GM18511 (cell line): ENCODE results near the gene ATXN3.
"Not testable (repeated sequence)": the region's sequence is repeated elsewhere in the genome, so short reads cannot be mapped to it uniquely, and the experiment has no call there.

Source experiments
- ATAC-seq: cut with Tn5 transposase; IDR thresholded peaks from one replicate; pipeline ENCODE4 v1.9.1; 2021; ENCODE audit warnings: mild to moderate bottlenecking, moderate library complexity; ENCODE audit not compliant: unreplicated experiment

ATXN3 gene

DNA sequence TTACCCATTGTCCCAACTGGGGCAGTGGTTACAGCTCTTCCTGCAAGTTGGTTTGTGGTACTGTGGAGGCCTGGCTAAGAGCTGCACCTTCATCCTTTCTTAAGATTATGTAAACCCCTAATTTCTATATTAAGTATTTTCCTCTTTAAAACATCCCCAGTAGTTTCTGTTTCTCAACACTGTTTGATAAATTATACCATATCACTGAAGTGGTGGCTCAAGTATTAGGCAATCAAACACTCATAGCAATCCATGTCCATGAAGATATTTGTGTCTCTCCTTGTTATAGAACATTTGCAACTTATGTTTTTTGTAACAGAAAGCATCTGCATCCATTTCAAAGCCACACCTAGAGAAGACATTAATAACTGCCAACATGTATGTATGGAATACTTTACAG, 31.8 kb downstream of the ATXN3 start:
- ATAC-seq, result no peak

DNA sequence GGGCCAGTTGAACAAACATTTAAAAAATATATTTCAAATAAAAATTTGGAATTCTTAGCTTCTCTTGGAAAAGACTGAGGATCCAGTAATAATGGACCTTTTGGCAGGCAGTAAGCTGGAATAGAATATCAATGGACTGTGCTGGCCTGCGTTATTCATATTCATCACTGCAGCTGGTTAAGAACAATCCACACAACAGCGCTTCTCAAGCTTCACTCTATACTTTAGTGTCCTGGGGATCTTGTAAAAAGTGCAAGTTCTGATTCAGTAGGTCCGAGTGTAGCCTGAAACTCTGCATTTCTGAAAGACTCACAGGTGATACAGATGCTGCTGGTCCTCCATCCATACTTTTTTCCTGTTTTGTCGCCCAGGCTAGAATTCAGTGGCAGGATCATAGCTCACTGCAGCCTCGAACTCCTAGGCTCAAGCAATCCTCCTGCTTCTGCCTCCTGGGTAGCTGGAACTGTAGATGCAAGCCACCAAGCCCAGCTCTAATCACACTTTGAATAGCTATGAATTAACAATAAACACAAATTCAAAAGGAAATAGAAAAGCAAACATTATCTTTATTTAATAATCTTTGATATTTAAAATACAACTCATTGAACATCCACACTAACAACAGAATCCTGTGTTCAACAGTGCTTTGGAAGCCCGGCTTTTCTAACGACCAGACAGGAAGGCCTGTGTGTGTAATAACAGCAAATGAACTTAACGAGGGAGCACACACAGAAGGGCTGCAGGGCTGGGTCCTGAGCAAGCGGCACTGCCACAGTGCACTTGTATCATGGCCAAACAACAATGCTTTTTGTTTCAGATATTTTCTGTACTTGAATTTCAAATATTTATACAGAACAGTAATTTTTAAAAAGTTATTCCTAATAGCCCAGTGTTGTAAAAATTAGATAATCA, 48.1 kb downstream of the ATXN3 start:
- no peak for ATAC-seq

DNA sequence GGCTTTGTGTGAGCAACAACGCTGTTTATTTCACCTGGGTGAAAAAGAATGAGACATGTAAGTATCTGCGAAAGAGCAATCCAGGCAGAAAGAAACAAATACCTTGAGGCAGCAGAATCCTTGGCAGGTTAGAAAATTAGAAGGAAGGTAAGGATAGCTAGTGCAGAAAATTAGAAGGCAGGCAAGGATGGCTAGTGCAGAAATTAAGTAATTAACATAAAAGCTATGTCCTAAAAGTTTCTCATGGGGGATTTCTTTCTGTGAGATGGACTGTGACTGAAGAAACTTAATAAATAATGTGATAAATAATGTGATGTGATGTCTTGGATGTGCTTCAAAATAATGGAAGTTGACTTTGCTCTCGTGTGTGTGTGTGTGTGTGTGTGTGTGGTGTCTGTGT, 56.6 kb downstream of the ATXN3 start:
- no peak for ATAC-seq

DNA sequence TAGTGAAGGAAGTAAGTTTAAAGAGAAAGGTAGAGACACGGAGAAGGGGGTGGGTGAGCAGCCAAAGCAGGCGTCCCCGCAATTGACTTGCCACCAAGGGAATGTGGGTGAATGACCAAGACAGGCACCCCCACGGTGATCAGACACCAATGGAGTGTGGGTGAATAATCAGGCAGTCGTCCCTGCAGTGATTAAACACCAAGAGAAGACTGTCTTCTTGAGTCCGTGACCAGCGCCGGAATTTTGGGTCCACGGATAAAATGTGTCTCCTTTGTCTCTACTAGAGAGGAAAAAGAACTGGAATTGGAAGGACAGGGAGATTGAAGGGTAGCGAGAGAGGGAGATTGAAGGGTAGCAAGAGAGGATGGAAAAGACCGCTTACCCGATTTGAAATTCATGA, 57.2 kb downstream of the ATXN3 start:
- not testable (repeated sequence) for ATAC-seq

DNA sequence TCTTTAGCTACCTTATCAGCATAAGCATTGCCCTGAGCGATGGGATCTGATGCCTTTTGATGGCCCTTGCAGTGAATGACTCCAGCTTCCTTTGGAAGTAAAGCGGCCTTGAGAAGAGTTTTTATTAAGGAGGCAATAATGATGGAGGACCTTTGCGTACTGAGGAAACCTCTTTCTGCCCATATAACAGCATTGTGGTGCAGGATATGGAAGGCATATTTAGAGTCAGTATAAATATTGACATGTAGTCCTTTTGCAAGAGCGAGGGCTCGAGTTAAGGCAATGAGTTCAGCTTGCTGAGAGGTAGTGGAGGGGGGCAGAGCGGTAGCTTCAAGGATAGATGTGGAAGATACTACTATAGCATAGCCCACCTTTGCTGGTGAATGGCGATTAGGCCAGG, 60.5 kb downstream of the ATXN3 start:
- ATAC-seq, result not testable (repeated sequence)

DNA sequence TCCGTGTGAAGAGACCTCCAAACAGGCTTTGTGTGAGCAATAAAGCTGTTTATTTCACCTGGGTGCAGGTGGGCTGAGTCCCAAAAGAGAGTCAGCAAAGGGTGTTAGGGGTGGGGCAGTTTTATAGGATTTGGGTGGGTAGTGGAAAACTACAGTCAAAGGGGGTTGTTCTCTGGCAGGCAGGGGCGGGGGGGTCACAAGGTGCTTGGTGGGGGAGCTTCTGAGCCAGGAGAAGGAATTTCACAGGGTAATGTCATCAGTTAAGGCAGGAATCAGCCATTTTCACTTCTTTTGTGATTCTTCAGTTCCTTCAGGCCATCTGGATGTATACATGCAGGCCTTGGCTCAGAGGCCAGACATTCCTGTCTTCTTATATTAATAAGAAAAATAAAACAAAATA, 64.6 kb downstream of the ATXN3 start:
- ATAC-seq, result not testable (repeated sequence)

DNA sequence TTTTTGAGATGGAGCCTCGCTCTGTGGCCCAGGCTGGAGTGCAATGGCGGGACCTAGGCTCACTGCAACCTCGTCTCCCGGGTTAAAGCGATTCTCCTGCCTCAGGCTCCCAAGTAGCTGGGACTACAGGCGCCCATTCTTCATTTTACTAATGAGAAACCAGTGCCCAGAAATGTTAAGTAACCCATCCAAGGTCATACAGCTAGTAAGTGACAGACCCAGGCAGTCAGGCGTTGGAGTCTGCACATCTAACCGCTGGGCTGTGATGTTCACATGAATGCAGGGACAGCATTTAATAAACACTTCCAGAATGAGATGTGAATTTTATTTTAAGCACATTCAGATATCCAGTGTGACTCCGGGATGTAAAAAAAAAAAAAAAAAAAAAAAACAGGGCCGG, 65.2 kb downstream of the ATXN3 start:
- no peak for ATAC-seq

DNA sequence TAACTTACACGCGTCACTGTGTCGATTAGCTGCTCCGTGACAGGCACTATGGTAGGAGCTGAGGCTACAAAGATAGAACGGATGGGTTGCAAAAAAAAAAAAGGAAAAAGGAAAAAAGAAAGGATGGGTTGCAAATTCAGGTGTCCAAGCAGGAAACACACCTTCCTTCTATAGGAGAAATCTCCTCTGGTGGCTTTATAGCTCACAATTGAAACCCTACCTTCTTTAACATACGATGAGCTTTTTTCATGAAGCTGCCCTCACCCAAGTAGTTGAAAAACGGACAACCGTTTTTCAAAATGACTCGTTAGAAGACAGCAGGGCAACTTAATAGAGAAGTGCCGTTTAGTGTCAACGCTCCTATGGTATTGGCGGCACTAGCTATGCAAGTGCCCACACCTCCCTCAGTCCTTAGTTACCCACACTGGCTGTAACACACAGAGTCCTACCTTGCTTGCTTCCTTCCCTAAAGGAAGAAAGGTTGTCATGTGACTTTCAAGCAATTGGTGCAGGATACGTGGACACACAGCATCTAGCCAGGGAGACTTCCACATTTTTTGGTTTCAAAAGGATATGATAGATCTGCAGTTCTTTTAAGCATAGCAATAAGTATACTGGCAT, 65.8 kb downstream of the ATXN3 start:
- ATAC-seq, result peak; percentile 22

DNA sequence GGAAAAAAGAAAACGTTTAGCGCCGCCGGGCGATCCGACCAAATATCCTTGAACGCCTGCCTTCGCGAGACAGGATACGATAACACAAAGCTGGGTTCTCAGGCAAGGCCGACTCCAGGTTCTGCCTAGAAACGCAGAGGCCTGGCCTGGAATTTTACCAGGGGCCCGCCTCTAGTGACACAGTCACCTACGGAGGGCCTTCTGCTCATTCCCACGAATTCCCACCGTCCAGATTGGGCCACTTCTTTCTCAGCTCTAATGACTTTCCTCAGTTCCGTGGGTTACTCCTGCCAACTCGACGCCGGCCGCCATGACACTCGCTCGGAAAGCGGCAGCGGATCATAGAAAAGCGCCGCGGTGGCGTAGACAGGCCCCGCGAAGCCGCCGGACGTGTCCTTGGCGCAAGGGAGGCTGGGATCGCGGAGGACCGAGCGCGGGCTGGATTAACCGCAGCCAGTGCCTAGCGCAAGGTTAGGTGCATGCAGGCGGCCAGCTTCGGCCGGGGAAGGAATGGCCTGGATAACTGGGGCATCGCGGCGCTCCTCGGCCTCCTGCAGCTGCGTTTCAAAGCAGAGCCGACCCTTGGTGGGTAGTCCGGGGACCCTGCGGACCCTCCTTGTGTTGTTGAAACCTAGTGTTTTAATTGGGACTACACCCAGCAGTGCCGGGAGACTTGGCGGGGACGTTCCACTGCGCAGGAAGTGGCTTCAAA, 66.5 kb downstream of the ATXN3 start, which contains the start of gene TRIP11:
Gene TRIP11, minus strand, starts transcription at position 341 of the 712 bp plus-strand sequence. CDS start 374 bp downstream, outside the sequence.
- ATAC-seq, result peak; percentile 97

DNA sequence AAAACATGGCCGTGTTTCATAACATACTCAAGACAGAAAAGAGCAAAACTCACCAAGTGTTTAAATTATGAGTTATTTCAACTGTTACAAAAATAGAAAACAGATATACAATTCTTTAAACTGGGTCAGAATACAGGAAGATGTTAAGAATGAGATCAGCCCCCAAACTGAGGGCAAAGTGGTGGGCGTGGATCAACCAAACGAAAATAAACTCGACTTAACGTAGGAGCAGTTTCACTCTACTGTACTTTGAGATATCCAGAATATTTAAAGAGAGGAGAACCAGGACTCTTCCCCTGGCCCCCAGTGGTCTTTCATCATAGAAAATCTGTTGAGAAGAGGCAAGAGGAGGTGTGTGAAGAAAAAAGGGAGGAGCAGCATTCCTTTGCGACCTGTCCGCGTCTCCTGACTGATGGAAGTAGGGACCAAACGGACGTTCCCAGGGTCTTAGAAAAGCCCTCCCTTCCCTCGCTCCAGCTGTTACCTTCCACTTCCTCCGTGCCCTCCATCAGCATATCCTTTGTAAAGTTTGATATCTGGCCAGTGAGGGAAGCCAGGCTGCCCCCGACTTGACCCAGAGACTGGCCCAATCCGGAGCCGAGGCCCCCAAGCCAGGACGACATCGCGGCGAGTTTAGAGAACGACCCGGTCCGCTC, 67.2 kb downstream of the ATXN3 start:
- peak; percentile 21 for ATAC-seq

DNA sequence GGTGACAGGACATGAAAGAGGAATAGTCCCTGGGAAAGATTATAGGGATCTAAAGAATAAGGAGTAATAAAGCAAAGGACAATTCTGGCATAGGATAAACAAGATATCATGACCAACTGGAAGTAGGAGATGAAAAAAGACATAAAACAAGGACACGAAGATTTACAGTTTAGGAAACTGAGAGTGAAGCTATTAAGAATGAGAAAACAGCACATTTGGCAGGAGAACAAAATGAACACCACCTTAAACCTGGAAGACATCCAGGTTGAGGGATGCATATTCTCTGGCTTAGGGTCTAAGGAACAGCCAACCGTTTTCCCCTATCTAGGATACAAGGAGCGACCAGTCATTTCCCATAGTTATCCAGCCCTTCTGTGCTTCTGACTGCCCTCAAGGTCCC, 68.4 kb downstream of the ATXN3 start:
- ATAC-seq, result no peak

DNA sequence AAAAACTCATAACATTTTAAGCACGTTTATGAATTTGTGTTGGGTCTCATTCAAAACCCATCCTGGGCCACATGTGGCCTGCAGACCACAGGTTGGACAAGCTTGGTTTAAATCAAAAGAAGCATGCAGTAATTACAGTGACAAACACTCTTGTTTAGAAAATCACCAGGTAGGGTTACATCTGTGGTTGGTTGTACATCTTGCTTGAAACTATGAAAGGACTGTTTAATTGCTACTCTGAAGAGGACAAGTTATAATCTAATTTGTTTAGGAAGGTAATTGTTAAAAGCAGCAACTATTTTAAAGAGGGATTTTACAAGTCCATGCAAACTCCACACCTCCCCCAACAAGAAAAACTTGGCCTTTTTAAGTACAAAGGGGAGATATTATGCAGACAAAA, 70.5 kb downstream of the ATXN3 start:
- no peak for ATAC-seq

DNA sequence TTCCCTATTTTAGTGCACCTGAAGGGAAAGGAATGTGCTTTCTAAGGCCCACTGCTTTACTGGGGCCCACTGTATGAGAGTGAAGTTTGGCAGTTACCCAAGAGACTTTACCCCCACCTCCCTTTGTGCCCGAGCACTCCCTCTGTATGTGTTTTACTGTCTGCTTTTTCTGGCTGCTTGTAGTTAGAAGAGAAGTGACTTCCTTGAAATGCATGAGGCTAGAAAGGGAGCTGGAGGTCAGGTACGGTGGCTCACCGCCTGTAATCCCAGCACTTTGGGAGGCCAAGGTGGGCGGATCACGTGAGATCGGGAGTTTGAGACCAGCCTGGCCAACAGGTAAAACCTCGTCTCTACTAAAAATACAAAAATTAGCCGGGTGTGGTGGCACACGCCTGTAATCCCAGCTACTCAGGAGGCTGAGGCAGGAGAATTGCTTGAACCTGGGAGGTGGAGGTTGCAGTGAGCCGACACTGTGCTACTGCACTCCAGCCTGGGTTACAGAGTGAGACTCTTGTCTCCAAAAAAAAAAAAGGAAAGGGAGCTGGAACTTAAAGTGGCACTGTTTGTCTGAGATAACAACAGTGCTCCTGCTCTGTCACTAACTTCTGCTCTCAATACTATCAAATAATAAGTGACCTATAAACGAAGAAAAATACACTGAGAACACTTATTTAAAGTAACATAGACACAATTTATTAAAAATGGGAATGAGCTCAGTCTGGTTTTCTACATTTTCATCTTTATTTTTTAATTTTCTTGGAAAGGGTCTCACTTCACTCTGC, 72.3 kb downstream of the ATXN3 start:
- ATAC-seq, result no peak

DNA sequence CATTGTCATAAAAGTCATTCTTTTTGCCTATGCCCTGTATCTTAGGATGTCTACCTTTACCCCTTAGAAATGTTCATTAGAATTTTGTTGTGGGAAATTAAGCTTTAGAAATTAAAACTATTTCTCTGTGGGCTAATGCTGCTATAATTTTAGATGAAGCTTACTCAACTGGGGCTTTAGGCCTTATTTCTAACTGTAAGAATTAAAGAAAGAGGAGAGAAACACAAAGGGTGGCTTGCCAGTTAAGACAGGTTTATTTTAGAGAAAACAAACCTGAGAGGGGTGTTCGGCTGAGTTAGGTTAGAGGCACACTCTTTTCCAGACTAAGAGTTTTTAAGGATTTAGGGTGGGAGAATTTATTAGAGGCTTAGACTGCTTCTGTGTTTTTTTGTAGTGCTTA, 72.9 kb downstream of the ATXN3 start:
- ATAC-seq, result no peak

DNA sequence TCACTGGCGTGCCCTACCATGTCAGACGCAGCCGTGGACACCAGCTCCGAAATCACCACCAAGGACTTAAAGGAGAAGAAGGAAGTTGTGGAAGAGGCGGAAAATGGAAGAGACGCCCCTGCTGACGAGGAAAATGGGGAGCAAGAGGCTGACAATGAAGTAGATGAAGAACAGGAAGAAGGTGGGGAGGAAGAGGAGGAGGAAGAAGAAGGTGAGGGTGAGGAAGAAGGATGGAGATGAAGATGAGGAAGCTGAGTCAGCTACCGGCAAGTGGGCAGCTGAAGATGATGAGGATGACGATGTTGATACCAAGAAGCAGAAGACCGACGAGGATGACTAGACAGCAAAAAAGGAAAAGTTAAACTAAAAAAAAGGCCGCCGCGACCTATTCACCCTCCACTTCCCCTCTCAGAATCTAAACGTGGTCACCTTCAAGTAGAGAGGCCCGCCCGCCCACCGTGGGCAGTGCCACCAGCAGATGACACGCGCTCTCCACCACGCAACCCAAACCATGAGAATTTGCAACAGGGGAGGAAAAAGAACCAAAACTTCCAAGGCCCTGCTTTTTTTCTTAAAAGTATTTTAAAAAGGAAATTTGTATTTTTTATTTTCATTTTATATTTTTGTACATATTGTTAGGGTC, 79.7 kb downstream of the ATXN3 start:
- no peak for ATAC-seq

DNA sequence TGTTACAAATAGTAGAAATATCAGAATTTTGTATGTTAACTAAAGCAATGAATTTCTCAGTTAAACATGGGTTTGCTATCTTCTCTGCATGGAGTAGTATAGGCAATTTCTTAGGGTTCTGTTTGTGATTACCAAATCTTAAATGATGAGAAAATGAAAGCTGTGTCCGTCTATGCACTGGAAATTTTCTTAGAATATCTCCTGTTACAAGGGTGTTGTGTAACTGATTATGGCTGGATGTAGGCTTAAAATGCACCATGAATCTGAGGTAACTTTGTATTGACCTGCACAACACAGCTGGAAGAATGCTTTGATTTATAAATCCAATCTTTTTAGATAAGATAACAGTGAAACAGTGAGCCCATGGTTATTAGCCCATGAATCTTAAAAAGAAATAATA, 84.3 kb downstream of the ATXN3 start:
- no peak for ATAC-seq

DNA sequence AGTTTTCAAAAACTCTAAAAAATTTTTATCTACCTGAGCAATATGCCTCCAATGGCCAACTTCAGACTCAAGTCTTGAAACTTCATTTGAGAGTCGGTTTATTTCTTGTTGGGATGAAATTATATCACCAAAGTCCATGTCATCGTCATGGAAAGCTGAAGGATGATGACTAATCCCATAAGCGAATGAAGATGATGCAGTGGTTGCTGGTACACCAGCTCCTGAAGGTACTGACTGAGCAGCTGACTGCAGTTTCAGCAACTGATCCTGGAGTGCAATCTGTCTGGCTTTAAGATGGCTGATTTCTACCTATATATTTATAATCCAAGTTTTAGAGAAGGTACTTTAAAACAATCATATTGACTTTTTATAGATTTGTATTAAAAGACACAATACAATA, 84.9 kb downstream of the ATXN3 start:
- no peak for ATAC-seq

DNA sequence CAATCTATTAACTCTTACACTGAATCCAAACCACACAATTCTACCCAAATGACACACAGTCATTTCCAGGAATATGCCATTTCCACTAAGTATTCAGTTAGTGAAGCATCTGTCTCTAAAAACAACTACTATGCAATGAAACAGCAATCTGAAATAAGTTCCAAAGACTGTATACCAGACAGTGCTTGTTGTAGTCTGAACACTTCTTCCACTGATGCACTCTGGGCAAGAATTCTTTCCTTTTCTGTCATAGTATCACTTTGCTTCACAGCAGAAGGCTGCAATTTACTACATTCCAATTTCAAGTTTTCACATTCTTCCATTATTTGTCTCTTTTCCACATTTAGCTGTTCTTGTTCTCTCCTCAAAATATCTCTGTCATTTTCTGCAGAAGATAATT, 92.3 kb downstream of the ATXN3 start:
- no peak for ATAC-seq

DNA sequence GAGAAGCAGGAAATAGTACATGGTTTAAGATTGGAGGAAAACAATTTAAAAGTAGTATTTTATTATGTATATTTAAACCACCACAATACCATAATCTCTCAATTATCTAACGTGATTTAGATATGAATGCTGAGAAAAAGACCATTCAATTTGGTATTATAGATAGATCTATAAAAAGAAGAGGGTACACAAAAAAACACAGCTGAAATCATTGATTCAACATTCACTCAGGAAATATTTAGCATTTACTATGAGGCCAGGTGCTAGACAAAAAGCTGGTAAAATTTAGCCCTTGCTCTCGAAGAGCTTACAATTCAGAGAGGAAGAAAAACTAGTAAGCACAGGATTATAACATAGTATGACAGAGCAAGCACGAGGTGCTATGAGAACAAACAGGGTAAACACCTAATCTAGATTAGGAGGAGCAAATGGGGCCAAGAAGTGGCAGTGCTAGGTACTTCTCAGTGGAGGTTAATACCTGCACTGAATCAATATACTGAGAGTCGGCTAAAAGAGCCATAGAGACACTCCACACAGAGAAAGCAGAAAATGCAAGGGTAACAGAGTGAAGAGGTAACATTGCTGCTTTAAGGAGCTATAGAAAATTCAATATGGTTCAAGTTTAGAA, 94.1 kb downstream of the ATXN3 start:
- ATAC-seq, result no peak
